K562 (cell line): Measurements from ENCODE around the gene GLDC. TPM values are rescaled to one million over a fixed set of nuclear protein-coding genes. Genes with fewer than 3 reads are reported as not detected.

Source experiments
- ATAC-seq: fragments of 200-7000 bp; cut with Tn5 transposase; 3 replicates; pipeline ENCODE4 v1.9.1; 2020; ENCODE audit warnings: moderate library complexity
- BruUV-seq: library from RNA; stranded (reverse); fragments of 400-500 nt; replicated peaks from 2 replicates; lab custom pipeline; 2021; lab: Mats Ljungman, UMichigan
- CTCF ChIA-PET: fragments of 300-600 bp; formaldehyde crosslinking; extraction: SDS; loops from one replicate; lab custom pipeline; 2021; ENCODE audit warnings: low intra/inter-chr PET ratio; lab: Yijun Ruan, JAX
- POLR2A ChIA-PET: fragments of 300-600, 350-650 bp; sonication (Branson Sonifier 250); formaldehyde crosslinking; extraction: SDS; loops from one replicate; lab custom pipeline; 2021; ENCODE audit warnings: antibody characterized with exemption, inconsistent platforms; lab: Yijun Ruan, JAX
- DNase-seq, 4 experiments: peaks; one replicate each; pipeline versions ENCODE4 v3.0.0 to v3.0.0-alpha.2; 2011 to 2018; ENCODE audit warnings: low spot score in 3 of 4, mixed read lengths in 3 of 4; ENCODE audit errors: extremely low read depth in 1 of 4
- FAIRE-seq: peaks from 2 replicates; lab custom pipeline; 2011; peaks lifted over from hg19 to GRCh38; lab: Jason Lieb, UNC
- H2AFZ ChIP-seq: 2 replicates; pipeline ENCODE4 v1.6.0; 2011; ENCODE audit warnings: low read depth, low read length, control low read depth, inconsistent platforms
- H3K27ac ChIP-seq: fragments of 200-600 bp; 3 replicates; pipeline ENCODE4 v1.8.0; 2011; ENCODE audit warnings: low read depth, mild to moderate bottlenecking, control low read depth, inconsistent platforms, low read length, moderate library complexity, mixed read lengths; ENCODE audit errors: extremely low read depth
- H3K27me3 ChIP-seq, 2 experiments: fragments of 300-600 bp in 1 of 2; 2 replicates in 1 of 2; 3 replicates in 1 of 2; pipeline versions ENCODE4 v1.6.0 to v1.8.0; 2011; ENCODE audit warnings: inconsistent platforms in 2 of 2, low read length in 2 of 2, mild to moderate bottlenecking in 1 of 2, mixed read lengths in 1 of 2, moderate library complexity in 1 of 2; ENCODE audit not compliant: control insufficient read depth in 2 of 2, insufficient read depth in 2 of 2
- H3K36me3 ChIP-seq: fragments of 300-600 bp; 3 replicates; pipeline ENCODE4 v1.8.0; 2011; ENCODE audit warnings: mild to moderate bottlenecking, low read length, inconsistent platforms; ENCODE audit not compliant: control insufficient read depth, insufficient read depth
- H3K4me1 ChIP-seq, 2 experiments: fragments of 200-600 bp in 1 of 2; replicated peaks in 1 of 2; 2 replicates in 1 of 2; 3 replicates in 1 of 2; pipeline versions ENCODE4 v1.5.1 to v1.8.0; 2011; ENCODE audit warnings: inconsistent platforms in 2 of 2, low read length in 2 of 2, mild to moderate bottlenecking in 1 of 2, mixed read lengths in 1 of 2, moderate library complexity in 1 of 2; ENCODE audit not compliant: control insufficient read depth in 2 of 2, insufficient read depth in 2 of 2
- H3K4me2 ChIP-seq: 2 replicates; pipeline ENCODE4 v1.6.1; 2011; ENCODE audit warnings: low read length, control low read depth, inconsistent platforms, mixed read lengths; ENCODE audit not compliant: insufficient read depth
- H3K4me3 ChIP-seq: fragments of 200-600 bp; sonication (generic), shearing (Covaris generic); 2 replicates; pipeline ENCODE4 v1.5.1; 2016; ENCODE audit warnings: control low read depth, inconsistent platforms
- H3K79me2 ChIP-seq: fragments of 200-600 bp; 3 replicates; pipeline ENCODE4 v1.8.0; 2011; ENCODE audit warnings: low read length, inconsistent platforms; ENCODE audit not compliant: control insufficient read depth, insufficient read depth
- H3K9ac ChIP-seq, 2 experiments: 2 replicates each; pipeline versions ENCODE4 v1.6.0 to v1.6.1; 2011; ENCODE audit warnings: low read depth in 2 of 2, low read length in 2 of 2, control low read depth in 1 of 2, inconsistent platforms in 1 of 2, mild to moderate bottlenecking in 1 of 2, mixed read lengths in 1 of 2; ENCODE audit not compliant: insufficient read depth in 1 of 2
- H3K9me1 ChIP-seq: one replicate; pipeline ENCODE4 v1.6.0; 2011; ENCODE audit warnings: inconsistent platforms, mild to moderate bottlenecking, low read length, moderate library complexity; ENCODE audit not compliant: control insufficient read depth, insufficient read depth
- H3K9me3 ChIP-seq: replicated peaks from 2 replicates; pipeline ENCODE4 v1.5.1; 2011; ENCODE audit warnings: low read depth, low read length, inconsistent platforms; ENCODE audit not compliant: control insufficient read depth, insufficient read depth
- H4K20me1 ChIP-seq: replicated peaks from 2 replicates; pipeline ENCODE4 v1.6.1; 2011; ENCODE audit warnings: low read length, inconsistent platforms, mixed read lengths; ENCODE audit not compliant: control insufficient read depth, insufficient read depth
- CLOCK ChIP-seq: fragments of 250-450 bp; sonication (Bioruptor Pico); IDR thresholded peaks from 2 replicates; pipeline ENCODE4 v1.4.0; 2020; ENCODE audit warnings: mild to moderate bottlenecking, moderate library complexity, borderline replicate concordance
- DDX20 ChIP-seq: fragments of 450-650 bp; IDR thresholded peaks from 2 replicates; pipeline ENCODE4 v1.6.1; 2016; ENCODE audit warnings: missing genetic modification characterization, low read depth, mild to moderate bottlenecking, missing compliant biosample characterization, moderate library complexity
- EP400 ChIP-seq: fragments of 450-650 bp; IDR thresholded peaks from 2 replicates; pipeline ENCODE4 v1.6.1; 2017; ENCODE audit warnings: antibody characterized with exemption, mild to moderate bottlenecking, moderate library complexity
- ETS1 ChIP-seq: conservative IDR thresholded peaks from 2 replicates; pipeline ENCODE4 v1.6.1; 2011; ENCODE audit warnings: low read depth, mild to moderate bottlenecking, low read length; ENCODE audit not compliant: control insufficient read depth
- HDAC1 ChIP-seq, 2 experiments: fragments of 450-650 bp; IDR thresholded peaks; 2 replicates each; pipeline ENCODE4 v1.6.1; 2016 to 2017; ENCODE audit warnings: inconsistent platforms in 1 of 2, mild to moderate bottlenecking in 1 of 2, moderate library complexity in 1 of 2
- KDM4B ChIP-seq, 2 experiments: fragments of 450-650 bp in 1 of 2; sonication (generic) in 1 of 2; IDR thresholded peaks; 2 replicates each; pipeline ENCODE4 v1.6.1; 2016 to 2017; ENCODE audit warnings: borderline replicate concordance in 2 of 2, antibody characterized with exemption in 1 of 2, low read depth in 1 of 2, mild to moderate bottlenecking in 1 of 2
- PHTF2 ChIP-seq: fragments of 250-450 bp; sonication (Bioruptor Pico); IDR thresholded peaks from 2 replicates; pipeline ENCODE4 v1.5.0; 2021; ENCODE audit warnings: mild to moderate bottlenecking
- POLR2AphosphoS2 ChIP-seq: IDR thresholded peaks from 2 replicates; pipeline ENCODE4 v1.6.1; 2012; ENCODE audit warnings: low read length, improper control_type of control experiment
- PRPF4 ChIP-seq: fragments of 200-400 bp; formaldehyde crosslinking; IDR thresholded peaks from one replicate; pipeline ENCODE4 v1.6.1; 2017; ENCODE audit warnings: low read length, low read depth, mild to moderate bottlenecking; ENCODE audit not compliant: insufficient read depth, poor library complexity, severe bottlenecking
- PTTG1 ChIP-seq: fragments of 450-650 bp; IDR thresholded peaks from 2 replicates; pipeline ENCODE4 v1.6.1; 2016; ENCODE audit warnings: low read depth, mild to moderate bottlenecking, missing genetic modification characterization, missing compliant biosample characterization
- WGBS: fragments of 100-300 bp; shearing (Covaris generic); methylation state at CpG from one replicate; pipeline ENCODE4 v1.1.6; 2016; ENCODE audit warnings: low coverage, mixed read lengths; ENCODE audit not compliant: insufficient coverage; ENCODE audit errors: missing lambda C conversion rate; 5-methylcytosine and 5-hydroxymethylcytosine counted together
- in situ Hi-C: fragments of 300-500 bp; cut with MboI; formaldehyde crosslinking; loops from 4 replicates; pipeline ENCODE4 v1.15.0; 2018; ENCODE audit warnings: inconsistent platforms, mixed read lengths
- intact Hi-C: fragments of 100-400 bp; cut with micrococcal nuclease; formaldehyde crosslinking; loops from 2 replicates; pipeline ENCODE4 v1.14.2; 2022
- polyA plus RNA-seq, 8 experiments: library from polyadenylated mRNA; depleted of rRNA in 4 of 8; stranded (reverse) in 5 of 8; unstranded in 3 of 8; fragments of >200 nt; fragmentation: Nextera tagmentation in 2 of 8; fragmentation: Illumina TruSeq in 1 of 8; extraction: Ambion mirVana in 2 of 8; extraction: Trizol in 1 of 8; gene quantifications; 2 replicates each; pipeline versions ENCODE4 v1.2.1 to v1.2.3, GENCODE V29; 2011 to 2014; ENCODE audit warnings: inconsistent platforms in 1 of 8, missing spikeins in 1 of 8
- total RNA-seq, 7 experiments: library from RNA; depleted of rRNA in 6 of 7; stranded (reverse); fragments of >200 nt in 6 of 7; fragmentation: Illumina TruSeq in 2 of 7; extraction: Trizol in 2 of 7; gene quantifications; 2 replicates each; pipeline versions ENCODE4 v1.2.1 to v1.2.3, GENCODE V29; 2011 to 2021; ENCODE audit warnings: low replicate concordance in 1 of 7

The GLDC gene
- total and polyA plus RNA-seq, 9 of the 15 experiments (the other 6 are each of a cell fraction or from before 2014, with no cell fraction given): 0.03 to 0.27 (median 0.08) TPM; not detected in 6

- in situ Hi-C loops: no loop called here
- no peak overlapping the region for H3K4me2 ChIP-seq
- H3K9me1 ChIP-seq: no peaks in the 10 kb centered on the region
- no peak overlapping the region for H3K9ac ChIP-seq
- no peaks in the 10 kb centered on the region for H3K79me2 ChIP-seq
- H3K9me3 ChIP-seq: no peaks in the 10 kb centered on the region
- DNase-seq: no peak
- BruUV-seq: no TSS peak
- POLR2A ChIA-PET: interaction anchor here (1.0 kb wide), 1 partner anchor 9 kb away, joined by 3 read pairs; no protein-coding TSS in a partner anchor
- H4K20me1 ChIP-seq: no peaks in the 10 kb centered on the region
- WGBS: 100% methylated on average over 1 of the region's 1 CpG
- CTCF ChIA-PET: no interaction called here
- TF ChIP-seq DDX20 (no peak), PRPF4 (no peak)
- TF ChIP-seq, all 486 proteins: peak for 0
- Histone ChIP-seq H3K27me3 (no peaks in the 10 kb centered on the region), H3K36me3 (peaks cover 50% of the 10 kb centered on the region), H3K4me3 (no peak overlapping the region), H3K4me1 (no peaks in the 10 kb centered on the region), H3K27ac (no peak overlapping the region), H2AFZ (no peak overlapping the region)
- no peak for FAIRE-seq
- no peak for ATAC-seq
- intact Hi-C loops: no loop called here
Measured at GRCh38 chr9:6495466-6495865, 150.1 kb downstream of the GLDC start.

GRCh38 chr9:6490863-6491262, 154.7 kb downstream of the GLDC start:
- H3K4me1 ChIP-seq: no peaks in the 10 kb centered on the region
- H3K9me1 ChIP-seq: no peaks in the 10 kb centered on the region
- no peaks in the 10 kb centered on the region for H3K27me3 ChIP-seq
- in situ Hi-C loops (no loop called here), intact Hi-C loops (no loop called here)
- CTCF ChIA-PET: no interaction called here
- WGBS: 91% methylated on average over 2 of the region's 2 CpGs
- POLR2A ChIA-PET: no interaction called here
- no peaks in the 10 kb centered on the region for H3K9me3 ChIP-seq
- H4K20me1 ChIP-seq: no peaks in the 10 kb centered on the region
- FAIRE-seq (no peak), DNase-seq (no peak), ATAC-seq (no peak)
- peaks cover 36% of the 10 kb centered on the region; the same call in 1 of the 3 replicates for H3K36me3 ChIP-seq
- H3K27ac ChIP-seq: no peak overlapping the region
- H3K9ac ChIP-seq: no peak overlapping the region
- H3K4me3 ChIP-seq: no peak overlapping the region
- no peak overlapping the region for H2AFZ ChIP-seq
- H3K4me2 ChIP-seq: no peak overlapping the region
- no peaks in the 10 kb centered on the region for H3K79me2 ChIP-seq
- no TSS peak for BruUV-seq
- TF ChIP-seq HDAC1 (IDR thresholded peaks at IDR 0.05) (no peak), PTTG1 (no peak), ETS1 (no peak), EP400 (no peak), PHTF2 (no peak), CLOCK (CRISPR knock-in tag) (no peak), KDM4B (IDR thresholded peaks at IDR 0.05; ENCODE audit: borderline replicate concordance in 2 of 2, low read depth in 1 of 2) (no peak), POLR2AphosphoS2 (no peak)
